Ramos (cell line): ENCODE data around the gene SLMAP.

Experiments
- in situ Hi-C: fragments of 300-500 bp; cut with MboI; formaldehyde crosslinking; loops from one replicate; pipeline ENCODE4 v1.14.3; 2022; ENCODE audit warnings: low sequenced_read_pairs; ENCODE audit not compliant: unreplicated experiment

SLMAP gene

DNA sequence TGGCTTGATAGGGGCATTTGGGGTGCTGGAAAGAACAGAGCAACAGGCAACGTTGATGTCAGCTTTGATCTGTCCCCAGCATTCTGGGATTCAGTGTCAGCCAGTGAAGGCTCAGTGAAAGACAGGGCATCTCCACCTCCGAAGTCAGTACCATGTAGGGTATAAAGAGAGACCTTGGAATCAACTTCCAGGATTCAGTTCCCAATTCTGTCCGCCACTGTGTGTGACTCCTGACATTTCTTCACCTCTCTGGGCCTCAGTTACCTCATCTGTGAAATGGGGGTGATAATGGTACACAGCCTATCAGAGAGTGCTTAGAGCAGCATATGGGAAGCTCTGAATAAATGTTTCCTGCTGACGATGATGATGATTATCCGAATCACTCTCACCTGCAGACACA lies 196.5 kb downstream of the SLMAP start:
- in situ Hi-C loops: no loop called here

DNA sequence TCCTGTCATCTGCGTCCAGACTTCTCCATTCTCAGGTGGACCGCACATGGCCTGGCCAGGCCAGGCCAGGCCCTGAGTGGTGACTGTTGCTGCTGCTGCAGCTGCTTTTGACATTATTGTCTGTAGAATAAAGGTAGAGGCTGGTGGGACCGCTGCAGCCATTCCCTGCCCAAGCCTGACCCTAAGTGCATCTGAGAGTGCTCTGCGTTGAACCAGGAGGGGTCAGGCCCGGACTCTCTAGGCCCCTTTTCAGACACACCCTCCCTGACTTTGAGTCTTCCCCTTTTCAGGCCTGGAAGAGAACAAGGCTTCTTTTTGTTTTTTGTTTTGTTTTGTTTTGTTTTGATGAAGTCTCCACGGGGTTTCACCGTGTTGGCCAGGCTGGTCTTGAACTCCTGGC lies 197.5 kb downstream of the SLMAP start:
- in situ Hi-C loops: no loop called here

DNA sequence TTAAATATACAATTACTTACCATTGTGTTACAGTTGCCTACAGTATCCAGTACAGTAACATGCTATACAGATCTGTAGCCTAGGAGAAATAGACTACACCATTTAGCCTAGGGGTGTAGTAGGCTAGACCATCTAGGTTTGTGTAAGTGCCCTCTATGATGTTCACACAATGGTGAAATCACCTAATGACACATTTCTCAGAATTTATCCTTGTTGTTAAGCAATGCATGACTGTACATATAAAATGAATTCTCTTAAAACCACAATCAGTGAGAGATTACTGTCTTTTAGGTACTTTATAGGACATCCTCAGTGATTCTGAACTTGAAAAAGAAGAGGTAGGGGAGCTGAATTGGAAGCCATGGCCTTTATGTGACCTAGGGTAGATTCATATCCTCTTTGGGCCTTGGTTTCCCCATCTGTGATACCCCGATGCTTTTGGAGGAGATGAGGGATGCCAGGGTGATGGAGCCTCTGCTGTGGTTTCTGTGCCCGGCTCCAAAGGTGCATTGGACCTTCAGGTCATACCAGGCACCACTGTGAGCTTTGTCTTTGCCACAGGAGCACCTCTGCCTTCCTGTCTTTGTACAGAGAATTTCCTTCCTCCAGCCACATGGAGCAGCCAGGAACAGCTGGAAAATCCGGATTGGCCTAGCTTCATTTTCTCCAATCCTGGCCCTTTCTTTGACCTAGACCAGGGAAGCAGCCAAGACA lies 200.2 kb downstream of the SLMAP start:
- in situ Hi-C loops: no loop called here

DNA sequence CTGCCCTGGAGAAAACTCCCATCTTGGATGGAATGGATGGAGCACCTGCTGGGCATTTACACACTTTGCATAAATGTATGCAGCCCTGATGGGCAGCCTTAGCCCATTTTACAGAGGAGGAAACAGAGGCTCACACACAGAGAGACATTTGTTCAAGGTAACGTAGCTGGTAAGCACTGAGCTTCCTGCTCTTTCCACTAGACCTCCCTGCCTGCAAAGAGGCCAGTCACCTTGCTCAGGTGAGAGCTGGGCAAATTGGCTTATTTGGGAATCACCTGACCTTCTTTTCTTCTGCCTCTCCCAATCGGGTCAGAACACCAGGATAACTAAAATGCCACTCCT lies 200.7 kb downstream of the SLMAP start:
- in situ Hi-C loops: no loop called here

DNA sequence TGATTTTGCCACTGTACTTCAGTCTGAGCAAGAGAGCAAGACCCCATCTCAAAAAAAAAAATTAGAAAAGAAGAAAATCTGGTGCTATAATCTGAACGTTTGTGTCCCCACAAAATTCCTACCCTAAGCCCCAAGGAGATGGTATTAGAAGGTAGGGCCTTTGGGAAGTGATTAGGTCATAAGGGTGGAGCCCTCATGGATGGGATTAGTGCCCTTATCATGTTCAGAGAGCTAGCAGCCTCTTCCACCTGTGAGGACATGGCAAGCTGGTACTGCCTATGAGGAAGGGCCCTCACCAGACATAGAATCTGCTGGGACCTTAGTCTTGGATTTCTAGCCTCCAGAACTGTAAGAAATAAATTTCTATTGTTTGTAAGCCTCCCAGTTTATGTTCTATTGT lies 201.7 kb downstream of the SLMAP start:
- in situ Hi-C loops: no loop called here

DNA sequence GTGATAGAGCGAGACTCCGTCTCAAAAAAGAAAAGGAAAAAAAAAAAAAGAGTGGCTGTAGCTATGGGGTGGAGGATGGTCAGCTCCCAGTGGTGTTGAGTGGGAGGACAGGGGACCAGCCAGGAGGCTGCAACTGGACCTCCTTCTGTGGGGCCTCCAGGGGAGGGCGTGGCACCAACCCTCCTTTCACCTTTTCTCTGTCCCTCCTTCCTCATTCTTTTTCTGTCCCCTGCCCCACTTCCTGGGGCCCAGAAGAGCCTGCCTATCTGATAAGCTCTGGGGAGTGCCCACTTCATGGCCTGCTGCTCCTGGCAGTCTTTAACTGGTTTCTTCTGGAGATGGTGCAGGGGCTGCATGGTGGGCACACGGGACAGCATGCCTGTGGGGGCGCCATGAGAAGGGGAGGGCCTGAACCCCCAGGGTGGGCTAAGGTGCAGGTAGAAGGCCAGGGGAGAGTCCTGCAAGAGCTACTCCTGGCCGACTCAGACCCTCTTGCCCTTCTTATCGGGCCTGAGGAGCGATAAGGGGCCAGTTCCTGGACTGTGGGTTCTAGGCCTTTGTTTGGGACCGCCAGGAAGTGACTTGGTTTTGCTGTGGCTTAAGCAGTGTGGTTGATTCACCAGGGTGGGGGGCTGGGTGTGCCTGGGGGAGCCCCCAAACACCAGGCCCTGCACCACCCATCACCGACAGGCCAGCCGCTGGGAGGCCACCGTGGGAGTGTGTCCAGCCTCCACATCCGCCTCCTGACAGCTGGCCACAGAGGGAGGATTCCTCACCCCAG lies 202.7 kb downstream of the SLMAP start:
- in situ Hi-C loops: no loop called here

DNA sequence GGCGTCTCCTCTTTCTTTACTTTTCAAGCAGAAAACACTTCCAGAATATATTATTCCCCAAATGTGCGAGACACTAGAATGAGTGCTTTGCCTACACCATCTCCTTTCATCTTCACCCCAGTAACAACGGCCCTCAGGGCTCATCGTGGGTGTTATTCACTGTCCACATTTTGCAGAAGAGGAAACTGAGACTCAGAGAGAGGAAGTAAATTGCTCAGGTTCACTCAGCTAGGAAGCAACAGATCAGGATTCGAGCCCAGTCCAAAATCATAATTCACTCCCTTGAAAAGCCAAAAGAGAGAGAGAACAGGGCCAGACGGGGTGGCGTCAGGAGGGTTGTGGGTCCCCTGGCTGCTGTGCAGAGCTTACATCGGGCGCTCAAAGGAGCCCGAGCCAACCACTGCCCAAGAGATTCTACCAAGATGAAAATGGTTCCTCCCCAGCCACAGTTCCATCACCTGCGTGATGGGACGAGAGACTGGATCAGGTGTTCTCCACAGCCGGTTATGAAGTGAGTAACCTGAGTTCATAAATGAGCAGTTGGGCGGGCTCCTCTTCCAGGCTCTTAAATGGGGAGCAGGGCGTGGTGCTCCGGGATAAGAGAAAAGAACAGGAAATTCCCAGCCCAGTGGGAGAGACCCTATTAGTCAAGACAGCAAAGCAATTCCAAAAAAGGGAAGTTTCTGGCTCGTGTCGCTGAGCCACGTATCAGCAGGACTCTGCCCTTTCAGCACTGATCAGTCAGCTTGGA lies 203.5 kb downstream of the SLMAP start:
- in situ Hi-C loops: no loop called here

DNA sequence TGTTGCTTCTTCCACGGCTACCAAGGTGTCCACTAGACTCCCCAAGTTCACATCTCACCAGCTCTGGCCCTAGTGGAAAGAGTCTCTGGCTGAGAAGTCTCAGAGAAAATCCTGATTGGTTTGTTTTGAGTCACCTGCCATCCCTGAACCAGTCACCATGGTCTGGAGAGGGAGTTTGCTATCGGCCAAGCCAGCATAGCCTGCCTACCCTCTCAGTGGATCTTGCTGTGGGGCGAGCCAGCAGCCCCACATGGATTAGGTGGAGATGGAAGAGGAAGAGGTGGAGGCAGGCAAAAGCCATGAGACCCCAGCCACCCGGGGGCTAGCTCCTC lies 204.0 kb downstream of the SLMAP start:
- in situ Hi-C loops: no loop called here

DNA sequence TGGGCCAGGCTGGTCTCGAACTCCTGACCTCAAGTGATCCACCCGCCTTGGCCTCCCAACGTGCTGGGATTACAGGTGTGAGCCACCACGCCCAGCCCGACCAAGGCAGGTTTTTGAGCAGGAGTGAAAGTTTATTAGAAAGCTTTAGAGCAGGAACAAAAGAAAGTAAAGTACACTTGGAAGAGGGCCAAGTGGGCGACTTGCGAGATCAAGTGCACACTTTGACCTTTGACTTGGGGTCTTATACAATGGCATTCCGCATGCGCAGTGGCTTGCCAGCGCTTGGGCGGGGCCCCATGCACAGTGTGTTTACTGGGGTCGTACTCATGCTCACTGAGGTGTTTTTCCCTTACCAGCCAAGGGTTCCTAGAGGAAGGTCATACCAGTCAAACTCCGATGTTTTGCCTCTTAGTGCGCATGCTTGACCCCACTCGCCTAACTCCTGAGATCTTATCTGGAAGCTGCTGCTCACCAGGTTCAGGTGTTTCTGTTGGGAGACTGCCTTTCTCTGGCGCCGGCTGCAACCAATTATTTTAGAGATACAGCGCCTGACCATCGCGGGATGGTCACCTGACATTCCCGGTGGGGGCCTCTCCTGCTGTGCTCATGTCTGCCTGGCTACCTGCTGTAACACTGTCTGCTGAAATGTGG lies 205.2 kb downstream of the SLMAP start:
- in situ Hi-C loops: no loop called here

DNA sequence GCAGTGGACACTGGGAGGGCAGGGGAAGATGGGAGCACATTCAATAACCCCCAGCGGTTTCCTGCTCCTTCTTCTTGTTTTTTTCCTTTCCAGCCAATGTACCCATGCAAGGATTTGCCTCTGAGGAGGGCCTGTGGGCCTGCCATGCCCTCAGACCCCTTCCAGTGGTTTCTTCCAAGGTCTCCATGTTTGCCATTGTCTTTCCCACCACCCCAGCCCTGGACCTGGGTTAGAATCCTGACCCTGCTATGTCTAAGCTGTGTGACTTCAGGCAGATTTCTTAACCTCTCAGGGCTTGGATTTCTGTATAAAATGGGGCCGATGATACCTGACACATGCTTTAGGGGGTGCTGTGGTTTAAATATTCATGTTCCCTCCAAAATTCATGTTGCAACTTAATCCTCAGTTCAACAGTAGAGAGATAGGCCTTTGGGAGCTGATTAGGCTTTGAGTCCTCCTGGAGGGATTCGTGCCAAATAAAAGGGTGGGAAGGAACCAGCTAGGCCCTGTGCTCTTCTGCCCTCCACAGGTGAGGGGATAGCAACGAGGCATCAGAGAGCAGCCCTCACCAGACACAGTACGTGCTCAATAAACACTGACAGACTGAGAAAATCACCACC lies 205.8 kb downstream of the SLMAP start:
- in situ Hi-C loops: no loop called here

DNA sequence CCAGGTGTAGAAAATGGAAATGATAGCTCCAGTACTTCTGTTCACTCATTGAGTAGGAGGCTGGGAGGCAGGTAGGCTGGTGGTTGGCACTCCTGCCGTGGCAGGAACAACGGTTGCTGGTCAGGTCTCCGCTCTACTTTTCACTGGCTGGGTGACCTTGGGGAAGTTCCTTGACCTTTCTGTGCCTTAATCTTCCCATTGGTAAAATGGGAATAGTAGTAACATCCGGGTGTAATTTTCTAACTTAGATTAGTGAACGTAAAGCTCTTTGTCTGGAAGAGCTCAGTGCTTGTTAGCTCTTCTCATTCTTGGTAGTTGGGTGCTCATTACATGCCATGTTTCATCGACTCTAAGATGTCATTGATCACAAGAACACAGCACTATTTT lies 206.3 kb downstream of the SLMAP start:
- in situ Hi-C loops: no loop called here

DNA sequence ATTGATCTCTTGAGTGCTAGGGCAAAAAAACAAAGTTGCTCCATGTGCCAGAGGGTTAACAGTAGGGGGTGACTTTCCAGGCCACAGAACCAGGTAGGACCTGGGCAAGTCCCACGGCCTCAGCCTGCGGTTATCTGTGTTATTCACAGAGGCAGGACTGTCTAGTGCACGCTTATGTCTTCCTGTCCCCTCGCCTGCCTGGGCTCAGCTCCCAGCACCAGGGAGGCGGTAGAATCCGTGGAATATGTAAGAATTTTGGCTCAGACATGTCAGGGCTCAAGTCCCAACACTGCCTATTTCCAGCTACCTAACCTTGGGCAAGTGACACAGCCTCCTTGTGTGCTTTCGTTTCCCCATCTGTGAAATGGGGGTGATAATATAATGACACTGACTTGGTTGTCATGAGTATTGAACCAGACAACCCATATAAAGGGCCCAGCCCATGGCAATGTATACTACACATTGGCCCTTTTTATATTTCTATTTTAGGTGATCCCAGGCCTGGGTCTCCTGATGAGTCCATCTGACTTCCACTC lies 207.8 kb downstream of the SLMAP start:
- in situ Hi-C loops: no loop called here

DNA sequence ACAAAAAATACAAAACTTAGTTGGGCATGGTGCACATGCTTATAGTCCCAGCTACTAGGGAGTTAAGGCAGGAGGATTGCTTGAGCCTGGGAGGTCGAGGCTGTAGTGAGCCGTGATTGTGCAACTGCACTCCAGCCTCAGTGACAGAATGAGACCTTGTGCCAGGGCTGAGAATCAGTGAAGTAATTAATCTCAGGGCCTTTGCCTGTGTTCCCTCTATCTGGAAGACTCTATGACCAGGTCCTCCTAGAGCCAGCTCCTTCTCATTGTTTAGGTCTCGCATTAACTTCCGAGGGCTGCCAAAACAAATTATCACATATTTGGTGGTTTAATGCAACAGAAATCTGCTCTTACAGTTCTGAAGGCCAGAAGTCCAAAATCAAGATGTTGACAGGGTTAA lies 210.7 kb downstream of the SLMAP start:
- in situ Hi-C loops: no loop called here

DNA sequence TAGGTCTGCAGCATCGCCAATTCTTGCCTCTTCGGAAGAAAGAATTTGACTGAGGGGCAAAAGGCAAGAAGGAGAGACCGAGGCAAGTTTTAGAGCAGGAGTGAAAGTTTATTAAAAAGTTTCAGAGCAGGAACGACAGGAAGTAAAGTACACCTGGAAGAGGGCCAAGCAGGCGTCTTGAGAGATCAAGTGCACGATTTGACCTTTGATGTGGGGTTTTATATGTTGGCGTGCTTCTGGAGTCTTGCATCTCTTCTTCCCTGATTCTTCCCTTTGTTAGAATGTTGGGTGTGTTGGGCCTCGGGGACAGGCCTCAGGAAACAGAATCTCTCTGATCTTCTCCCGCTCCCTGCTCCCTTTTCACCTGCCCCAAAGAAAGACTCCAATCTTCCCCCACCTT lies 211.5 kb downstream of the SLMAP start:
- in situ Hi-C loops: no loop called here

DNA sequence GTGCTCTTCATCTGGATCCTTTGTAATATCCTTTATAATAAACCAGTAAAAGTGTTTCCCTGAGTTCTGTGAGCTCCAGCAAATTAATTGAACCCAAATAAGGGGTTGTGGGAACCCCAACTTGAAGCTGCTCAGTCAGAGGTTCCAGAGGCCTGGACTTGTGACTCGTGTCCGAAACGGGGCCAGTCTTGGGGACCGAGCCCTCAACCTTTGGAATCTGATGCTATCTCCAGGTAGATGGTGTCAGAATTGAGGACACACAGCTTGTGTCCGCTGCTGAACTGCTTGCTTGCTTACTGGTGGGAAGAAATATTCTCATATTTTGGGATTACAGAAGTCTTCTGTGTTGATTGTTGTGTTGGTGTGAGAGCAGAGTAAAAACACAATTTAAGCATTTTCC lies 212.4 kb downstream of the SLMAP start:
- in situ Hi-C loops: no loop called here

DNA sequence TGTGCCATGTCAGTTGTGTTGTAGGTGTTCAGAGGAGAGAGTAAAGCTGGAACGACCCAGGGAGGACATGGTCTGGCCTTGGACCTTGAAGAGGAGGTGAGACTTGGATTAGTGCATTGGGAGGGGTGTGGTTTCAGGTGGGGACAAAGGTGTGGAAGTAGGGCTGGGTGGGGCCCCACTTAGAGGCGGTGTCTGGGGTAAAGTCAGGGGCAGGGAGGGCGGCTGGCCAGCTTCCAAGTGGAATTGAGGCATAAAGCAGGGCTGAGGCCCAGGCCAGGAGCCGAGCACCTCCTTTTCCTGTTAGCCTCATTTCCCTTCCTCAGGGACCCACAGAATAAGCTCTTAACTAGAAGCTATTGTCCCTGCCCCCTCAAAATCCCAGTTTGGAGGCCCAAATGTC lies 215.9 kb downstream of the SLMAP start:
- in situ Hi-C loops: no loop called here

DNA sequence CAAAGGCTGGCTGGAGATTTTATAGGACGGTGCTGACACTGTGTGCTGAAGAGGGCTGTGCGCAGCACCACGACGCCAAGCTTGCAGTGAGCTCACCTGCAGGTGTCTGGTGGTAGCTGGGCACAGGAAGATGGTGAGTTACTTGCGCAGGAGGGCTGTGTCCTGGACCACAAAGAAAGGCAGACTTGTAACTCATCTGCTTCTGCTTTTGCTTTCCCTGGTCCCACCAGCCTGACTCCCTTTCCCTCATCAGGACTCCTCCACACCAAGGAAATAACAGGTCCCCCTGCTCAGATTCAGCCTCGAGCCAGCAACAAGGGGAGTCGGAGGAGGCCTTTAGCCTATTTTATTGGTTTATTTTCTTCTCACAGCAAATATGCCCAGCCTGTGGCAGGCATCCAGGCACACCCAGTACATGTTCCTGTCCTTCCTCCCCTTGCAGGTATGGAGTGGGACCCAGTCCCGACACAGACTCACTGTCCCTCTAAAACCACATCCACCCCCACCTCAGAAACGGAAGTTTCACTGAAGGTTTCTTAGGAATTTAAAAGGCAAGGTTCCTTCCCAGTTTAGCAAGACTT lies 216.5 kb downstream of the SLMAP start:
- in situ Hi-C loops: no loop called here

DNA sequence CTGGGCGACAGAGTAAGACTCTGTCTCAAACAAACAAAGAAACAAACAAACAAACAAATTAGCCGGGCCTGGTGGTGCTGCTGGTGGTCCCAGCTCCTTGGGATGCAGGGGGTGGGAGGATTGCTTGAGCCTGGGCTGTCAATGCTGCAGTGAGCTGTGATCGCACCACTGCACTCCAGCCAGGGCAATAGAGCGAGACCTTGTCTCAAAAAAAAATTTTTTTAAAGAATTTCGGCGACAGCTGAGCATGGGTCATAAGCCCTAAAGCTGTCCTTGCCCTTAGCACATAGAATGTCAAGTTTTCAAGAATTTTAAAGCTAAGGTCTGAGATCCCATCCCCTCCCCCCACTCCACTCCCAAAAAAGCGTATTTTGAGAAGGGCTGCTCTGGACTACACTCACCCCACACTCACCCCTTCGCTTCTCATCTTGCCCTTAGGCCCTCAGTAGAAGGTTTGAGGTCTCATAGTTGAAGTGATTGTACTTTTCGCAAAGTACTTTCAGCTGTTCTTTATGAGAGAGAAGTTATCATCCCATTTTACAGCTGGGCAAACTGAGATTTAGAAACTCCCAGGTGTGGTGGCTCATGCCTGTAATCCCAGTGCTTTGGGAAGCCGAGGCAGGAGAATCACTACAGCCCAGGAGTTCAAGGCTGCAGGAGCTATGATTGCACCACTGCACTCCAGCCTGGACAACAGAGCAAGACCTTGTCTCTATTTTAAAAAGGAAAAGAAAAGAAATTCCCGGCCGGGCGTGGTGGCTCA lies 217.8 kb downstream of the SLMAP start:
- in situ Hi-C loops: no loop called here

DNA sequence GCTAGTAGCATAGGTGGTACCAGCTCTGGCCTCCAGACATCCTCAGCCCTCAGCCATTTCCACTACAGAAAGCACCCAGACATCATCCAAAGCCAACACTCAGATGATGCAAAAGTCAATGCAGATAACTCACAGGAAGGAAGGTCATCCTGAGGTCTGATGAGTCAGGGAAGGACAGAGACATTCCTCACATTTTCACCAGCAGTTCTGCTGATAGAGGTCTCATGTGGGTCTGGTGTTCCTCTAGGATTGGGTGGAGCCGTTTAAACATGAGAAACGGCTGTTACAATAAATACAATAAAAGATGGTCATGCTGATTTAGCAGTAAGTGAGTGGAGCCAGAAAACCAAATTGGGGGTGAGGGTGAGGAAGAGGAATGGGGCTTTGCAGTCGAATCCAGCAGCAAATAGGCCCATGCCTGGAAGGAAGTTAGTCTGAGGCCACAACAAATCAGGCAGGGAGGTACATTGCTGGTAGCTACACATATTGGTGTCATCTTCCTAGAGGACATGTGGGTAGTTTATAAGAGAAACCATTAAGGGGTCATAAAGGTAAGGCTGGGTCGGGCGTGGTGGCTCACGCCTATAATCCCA lies 218.8 kb downstream of the SLMAP start:
- in situ Hi-C loops: no loop called here
